Kasumi-1 (cell line): ENCODE measurements around the gene RASGEF1C.
"Not testable (repeated sequence)": the region's sequence is repeated elsewhere in the genome, so short reads cannot be mapped to it uniquely, and the experiment has no call there.

Source experiments
- DNase-seq, 2 experiments: peaks; one replicate each; lab custom pipeline; 2025; lab: John Stamatoyannopoulos, UW

The RASGEF1C gene

GRCh38 chr5:180135967-180136629 lies 72.9 kb downstream of the RASGEF1C start:
- DNase-seq: no peak

GRCh38 chr5:180135128-180135955 lies 73.7 kb downstream of the RASGEF1C start:
- DNase-seq: peak; percentile 90 to 92

GRCh38 chr5:180133971-180134508 lies 75.0 kb downstream of the RASGEF1C start:
- no peak for DNase-seq

- DNase-seq: no peak
These were observed 75.5 kb downstream of the RASGEF1C start for GRCh38 chr5:180133551-180133950.

GRCh38 chr5:180133060-180133459 lies 76.0 kb downstream of the RASGEF1C start:
- DNase-seq: no peak

- DNase-seq: no peak
These were observed 77.9 kb downstream of the RASGEF1C start for GRCh38 chr5:180130876-180131740.

GRCh38 chr5:180130291-180130869 lies 78.6 kb downstream of the RASGEF1C start:
- no peak for DNase-seq

GRCh38 chr5:180129291-180130190 lies 79.5 kb downstream of the RASGEF1C start:
- DNase-seq: no peak

GRCh38 chr5:180128671-180129261 lies 80.2 kb downstream of the RASGEF1C start:
- no peak for DNase-seq

- no peak for DNase-seq
These were observed 81.0 kb downstream of the RASGEF1C start for GRCh38 chr5:180127682-180128670.

GRCh38 chr5:180126716-180127681 lies 82.0 kb downstream of the RASGEF1C start:
- DNase-seq: peak; percentile 10 to 12

GRCh38 chr5:180126156-180126555 lies 82.9 kb downstream of the RASGEF1C start:
- DNase-seq: not testable (repeated sequence)

GRCh38 chr5:180124662-180125061 lies 84.3 kb downstream of the RASGEF1C start:
- not testable (repeated sequence) for DNase-seq

- no peak for DNase-seq
These were observed 86.1 kb downstream of the RASGEF1C start for GRCh38 chr5:180122875-180123274.

- DNase-seq: no peak
These were observed 87.1 kb downstream of the RASGEF1C start for GRCh38 chr5:180121826-180122413.

- DNase-seq: no peak
These were observed 88.5 kb downstream of the RASGEF1C start for GRCh38 chr5:180120237-180121101.

- no peak for DNase-seq
These were observed 89.1 kb downstream of the RASGEF1C start for GRCh38 chr5:180119903-180120236.
